NCI-H2196 treated with DMSO at 0.1 percent for 48 hours (cell line): ENCODE data around the gene PDE8B.

Source experiments
- DNase-seq: peaks from one replicate; lab custom pipeline; 2025; ENCODE audit not compliant: unreplicated experiment; lab: John Stamatoyannopoulos, UW

PDE8B gene

GRCh38 chr5:77316871-77317661, 106.6 kb downstream of the PDE8B start:
- DNase-seq, result no peak

GRCh38 chr5:77318060-77318459, 107.6 kb downstream of the PDE8B start:
- DNase-seq, result no peak

- no peak for DNase-seq
Observed at GRCh38 chr5:77319117-77319804, 108.8 kb downstream of the PDE8B start.

- DNase-seq, result no peak
Observed at GRCh38 chr5:77321793-77322394, 111.4 kb downstream of the PDE8B start.

GRCh38 chr5:77322406-77322805, 111.9 kb downstream of the PDE8B start:
- no peak for DNase-seq

- no peak for DNase-seq
Observed at GRCh38 chr5:77325921-77326541, 115.6 kb downstream of the PDE8B start.

- DNase-seq, result no peak
Observed at GRCh38 chr5:77326986-77327734, 116.7 kb downstream of the PDE8B start.

GRCh38 chr5:77328930-77329647, 118.6 kb downstream of the PDE8B start:
- no peak for DNase-seq

- no peak for DNase-seq
Observed at GRCh38 chr5:77329664-77330430, 119.4 kb downstream of the PDE8B start.

GRCh38 chr5:77333036-77333435, 122.6 kb downstream of the PDE8B start:
- DNase-seq, result no peak

- DNase-seq, result no peak
Observed at GRCh38 chr5:77333451-77334123, 123.1 kb downstream of the PDE8B start.

- no peak for DNase-seq
Observed at GRCh38 chr5:77337246-77337645, 126.8 kb downstream of the PDE8B start.

GRCh38 chr5:77337686-77338085, 127.2 kb downstream of the PDE8B start:
- no peak for DNase-seq

GRCh38 chr5:77339337-77339890, 128.9 kb downstream of the PDE8B start:
- DNase-seq, result no peak

- DNase-seq, result no peak
Observed at GRCh38 chr5:77343165-77343564, 132.7 kb downstream of the PDE8B start.

- no peak for DNase-seq
Observed at GRCh38 chr5:77347435-77348098, 137.1 kb downstream of the PDE8B start.

GRCh38 chr5:77353251-77353650, 142.8 kb downstream of the PDE8B start:
- no peak for DNase-seq

GRCh38 chr5:77354454-77354853, 144.0 kb downstream of the PDE8B start:
- no peak for DNase-seq
